Measurements from ENCODE around the gene CAPS. TPM values are rescaled to one million over a fixed set of nuclear protein-coding genes. Genes with fewer than 3 reads are reported as not detected.

Gene CAPS
- total RNA-seq, 4 donors from 2014 or later: 1.2 to 2.4 (median 2.0) TPM

DNA sequence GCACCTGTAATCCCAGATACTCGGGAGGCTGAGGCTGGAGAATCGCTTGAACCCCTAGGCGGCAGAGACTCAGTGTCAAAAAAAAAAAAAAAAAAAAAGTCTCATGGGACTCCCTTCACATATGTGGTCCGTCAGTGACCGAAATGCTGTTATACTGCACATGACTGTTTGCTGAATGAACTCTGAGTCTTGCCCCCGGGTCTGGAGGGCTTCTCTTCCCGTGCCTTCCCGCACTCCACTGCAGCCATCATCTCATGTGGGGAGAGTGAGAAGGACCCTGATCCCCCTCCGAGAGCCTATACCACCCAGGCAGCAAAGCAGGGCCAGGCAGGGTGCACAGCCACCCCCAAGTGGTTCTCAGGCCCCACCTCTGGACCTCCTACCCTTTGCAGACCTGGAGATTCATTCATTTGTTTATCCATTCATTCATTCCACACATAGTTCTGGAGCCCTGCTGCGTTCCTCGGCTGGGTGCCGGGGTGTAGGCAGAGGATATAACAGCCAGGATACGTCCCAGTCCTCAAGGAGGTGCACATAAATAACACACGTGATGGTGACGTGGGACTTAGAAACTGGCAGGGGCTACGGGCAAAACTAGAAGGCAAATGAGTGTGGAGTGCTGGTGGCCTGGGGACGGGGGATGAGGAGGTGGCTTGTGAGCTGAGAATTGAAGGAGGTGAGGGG, 24.6 kb upstream of the CAPS start:
- H3K4me1 ChIP-seq: peaks cover 0 to 11% of the 10 kb centered on the region in 2 donors
- in situ Hi-C loops (cut with MboI; ENCODE audit: low sequenced_read_pairs in 4 of 4): no loop called here
- TF ChIP-seq, protein P1, sequence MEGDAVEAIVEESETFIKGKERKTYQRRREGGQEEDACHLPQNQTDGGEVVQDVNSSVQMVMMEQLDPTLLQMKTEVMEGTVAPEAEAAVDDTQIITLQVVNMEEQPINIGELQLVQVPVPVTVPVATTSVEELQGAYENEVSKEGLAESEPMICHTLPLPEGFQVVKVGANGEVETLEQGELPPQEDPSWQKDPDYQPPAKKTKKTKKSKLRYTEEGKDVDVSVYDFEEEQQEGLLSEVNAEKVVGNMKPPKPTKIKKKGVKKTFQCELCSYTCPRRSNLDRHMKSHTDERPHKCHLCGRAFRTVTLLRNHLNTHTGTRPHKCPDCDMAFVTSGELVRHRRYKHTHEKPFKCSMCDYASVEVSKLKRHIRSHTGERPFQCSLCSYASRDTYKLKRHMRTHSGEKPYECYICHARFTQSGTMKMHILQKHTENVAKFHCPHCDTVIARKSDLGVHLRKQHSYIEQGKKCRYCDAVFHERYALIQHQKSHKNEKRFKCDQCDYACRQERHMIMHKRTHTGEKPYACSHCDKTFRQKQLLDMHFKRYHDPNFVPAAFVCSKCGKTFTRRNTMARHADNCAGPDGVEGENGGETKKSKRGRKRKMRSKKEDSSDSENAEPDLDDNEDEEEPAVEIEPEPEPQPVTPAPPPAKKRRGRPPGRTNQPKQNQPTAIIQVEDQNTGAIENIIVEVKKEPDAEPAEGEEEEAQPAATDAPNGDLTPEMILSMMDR (IDR thresholded peaks at IDR 0.05 in 4 of 5, conservative IDR thresholded peaks at IDR 0.05 in 1 of 5): no peak
- TF ChIP-seq POLR2A (IDR thresholded peaks at IDR 0.05): no peak
- no peaks in the 10 kb centered on the region for H3K36me3 ChIP-seq
- no peak for DNase-seq
- no peak for ATAC-seq
- intact Hi-C loops (cut with DNase I; ENCODE audit: low total_unique reads): no loop called here
- H3K27ac ChIP-seq: no peak overlapping the region
- H3K4me3 ChIP-seq: no peak overlapping the region
- peaks cover 35 to 56% (median 41%) of the 10 kb centered on the region in 3 donors for H3K27me3 ChIP-seq
- H3K9me3 ChIP-seq: no peaks in the 10 kb centered on the region

DNA sequence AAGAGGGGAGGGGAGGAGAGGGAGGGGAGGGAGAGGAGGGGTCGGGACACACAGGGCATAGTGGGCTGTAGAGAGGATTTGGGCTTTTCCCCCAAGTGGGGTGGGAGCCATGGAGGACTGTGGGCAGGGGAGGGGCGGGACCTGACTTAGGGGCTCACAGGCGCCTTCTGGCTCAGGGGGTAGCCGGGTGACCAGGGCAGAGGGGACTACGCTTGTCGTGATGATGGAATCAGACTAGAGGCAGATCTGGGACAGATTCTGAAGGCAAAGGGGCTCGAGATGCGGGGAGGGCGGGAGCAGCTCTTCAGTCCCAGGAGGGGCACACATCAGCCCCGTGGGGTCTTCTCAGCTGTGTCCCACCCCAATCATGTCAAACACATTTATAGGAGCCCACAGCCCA, 24.0 kb upstream of the CAPS start:
- Histone ChIP-seq H3K27ac (no peak overlapping the region), H3K4me3 (no peak overlapping the region), H3K9me3 (no peaks in the 10 kb centered on the region), H3K36me3 (peaks cover 0 to 5% of the 10 kb centered on the region in 2 donors), H3K27me3 (peaks cover 35 to 56% (median 41%) of the 10 kb centered on the region in 3 donors), H3K4me1 (peaks cover 0 to 11% of the 10 kb centered on the region in 2 donors)
- ATAC-seq (no peak), DNase-seq (no peak)
- intact Hi-C loops (cut with DNase I; ENCODE audit: low total_unique reads) (no loop called here), in situ Hi-C loops (cut with MboI; ENCODE audit: low sequenced_read_pairs in 4 of 4) (no loop called here)
- TF ChIP-seq, protein P1 (IDR thresholded peaks at IDR 0.05 in 4 of 5, conservative IDR thresholded peaks at IDR 0.05 in 1 of 5): no peak
- TF ChIP-seq POLR2A (IDR thresholded peaks at IDR 0.05): no peak

- peaks cover 0 to 20% of the 10 kb centered on the region in 2 donors for H3K36me3 ChIP-seq
- no peak for TF ChIP-seq POLR2A (IDR thresholded peaks at IDR 0.05)
- TF ChIP-seq, protein P1 (IDR thresholded peaks at IDR 0.05 in 4 of 5, conservative IDR thresholded peaks at IDR 0.05 in 1 of 5): no peak
- no peak overlapping the region for H3K4me3 ChIP-seq
- no peaks in the 10 kb centered on the region for H3K9me3 ChIP-seq
- DNase-seq: no peak
- H3K4me1 ChIP-seq: peaks cover 0 to 11% of the 10 kb centered on the region in 2 donors
- H3K27ac ChIP-seq: no peak overlapping the region
- in situ Hi-C loops (cut with MboI; ENCODE audit: low sequenced_read_pairs in 4 of 4) (no loop called here), intact Hi-C loops (cut with DNase I; ENCODE audit: low total_unique reads) (no loop called here)
- ATAC-seq: no peak
- H3K27me3 ChIP-seq: peaks cover 28 to 51% (median 35%) of the 10 kb centered on the region in 3 donors
Observed at GRCh38 chr19:5891572-5891937, 22.5 kb upstream of the CAPS start.

DNA sequence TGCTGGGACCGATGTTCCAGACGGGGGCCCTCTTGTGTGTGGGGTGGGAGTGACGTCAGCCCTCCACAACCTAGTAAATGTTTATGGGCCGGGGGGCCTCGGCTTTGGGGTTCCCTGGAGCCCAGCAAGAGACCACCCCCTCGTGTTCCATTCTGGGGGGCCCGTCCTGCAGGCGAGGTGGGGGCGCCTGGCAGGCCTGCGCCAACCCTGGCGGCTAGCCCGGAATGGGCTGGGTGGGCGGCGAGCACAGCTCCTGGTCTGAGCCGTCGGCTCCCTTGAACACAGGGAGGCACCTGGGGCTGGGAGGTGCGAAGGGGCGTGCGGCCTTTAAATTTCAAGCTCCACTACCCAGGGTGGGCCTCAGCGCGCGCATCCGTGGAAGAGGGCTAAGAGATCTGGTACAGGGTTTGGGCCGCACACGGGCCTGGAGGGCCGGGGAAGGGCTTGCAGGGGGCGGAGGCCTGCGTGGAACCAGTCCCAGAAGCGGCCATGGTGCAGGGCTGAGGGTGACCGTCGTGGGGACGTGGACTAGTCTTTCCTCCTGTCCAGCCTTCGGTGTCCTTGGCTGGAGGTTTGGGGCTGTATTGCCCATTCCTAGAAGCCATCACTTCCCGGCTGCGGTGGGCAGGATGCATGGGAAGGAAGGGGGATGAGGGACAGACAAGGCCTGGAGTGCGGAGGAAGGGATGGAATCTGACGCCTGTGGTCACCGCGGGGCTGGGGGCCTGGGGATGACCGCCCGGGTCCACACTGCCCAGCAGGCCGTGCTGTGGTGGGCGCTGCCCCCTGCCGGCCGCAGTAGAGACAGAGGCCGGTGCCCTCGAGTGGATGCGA, 21.9 kb upstream of the CAPS start:
- H3K4me1 ChIP-seq: peaks cover 0 to 11% of the 10 kb centered on the region in 2 donors
- ATAC-seq (peak in 1 of 2 donors; percentile 23), DNase-seq (no peak)
- peaks cover 0 to 23% of the 10 kb centered on the region in 2 donors for H3K36me3 ChIP-seq
- TF ChIP-seq, protein P1 (IDR thresholded peaks at IDR 0.05 in 4 of 5, conservative IDR thresholded peaks at IDR 0.05 in 1 of 5): peak in 4 of 5 experiments; percentile 14 to 56 (median 46)
- TF ChIP-seq POLR2A (IDR thresholded peaks at IDR 0.05): no peak
- intact Hi-C loops (cut with DNase I; ENCODE audit: low total_unique reads): loop anchor here (2.0 kb wide), 1 partner anchor 87 kb away; the partner anchor contains the start of gene NRTN
- H3K27ac ChIP-seq: no peak overlapping the region
- peaks cover 26 to 45% (median 30%) of the 10 kb centered on the region in 3 donors for H3K27me3 ChIP-seq
- no peaks in the 10 kb centered on the region for H3K9me3 ChIP-seq
- H3K4me3 ChIP-seq: no peak overlapping the region
- in situ Hi-C loops (cut with MboI; ENCODE audit: low sequenced_read_pairs in 4 of 4): no loop called here
